Endothelial cell of umbilical vein (primary cell): ENCODE results near the gene HBQ1. TPM values are rescaled to one million over a fixed set of nuclear protein-coding genes. Genes with fewer than 3 reads are reported as not detected.

ENCODE experiments used
- BruUV-seq: library from RNA; stranded (reverse); fragments of 400-500 nt; replicated peaks from 2 replicates; lab custom pipeline; 2021; lab: Mats Ljungman, UMichigan
- CTCF ChIA-PET: fragments of 300-600, 350-600 bp; sonication (Branson Sonifier 250); formaldehyde crosslinking; loops from one replicate; lab custom pipeline; 2021; ENCODE audit warnings: antibody characterized with exemption, inconsistent platforms; lab: Charles Lee
- POLR2A ChIA-PET: fragments of 300-600, 350-600 bp; sonication (Branson Sonifier 250); formaldehyde crosslinking; loops from one replicate; lab custom pipeline; 2021; ENCODE audit warnings: antibody characterized with exemption, inconsistent platforms; lab: Charles Lee
- DNase-seq: peaks from one replicate; pipeline ENCODE4 v3.0.0-alpha.2; 2011; ENCODE audit warnings: low read depth, low spot score
- FAIRE-seq: peaks from 2 replicates; lab custom pipeline; 2011; peaks lifted over from hg19 to GRCh38; lab: Jason Lieb, UNC
- H2AFZ ChIP-seq: 2 replicates; pipeline ENCODE4 v1.6.0; 2012; ENCODE audit warnings: low read depth, low read length, control low read depth, inconsistent platforms
- H3K27ac ChIP-seq: 2 replicates; pipeline ENCODE4 v1.5.1; 2011; ENCODE audit warnings: low read depth, mild to moderate bottlenecking, control low read depth, low read length, moderate library complexity; ENCODE audit not compliant: insufficient read depth
- H3K27me3 ChIP-seq, 2 experiments: 2 replicates each; pipeline versions ENCODE4 v1.6.0 to v1.6.1; 2011; ENCODE audit warnings: low read length in 2 of 2, mixed read lengths in 1 of 2; ENCODE audit not compliant: control insufficient read depth in 2 of 2, insufficient read depth in 2 of 2
- H3K36me3 ChIP-seq, 2 experiments: 2 replicates in 1 of 2; 3 replicates in 1 of 2; pipeline ENCODE4 v1.5.1; 2011; ENCODE audit warnings: low read length in 2 of 2, mild to moderate bottlenecking in 1 of 2, moderate library complexity in 1 of 2; ENCODE audit not compliant: control insufficient read depth in 2 of 2, insufficient read depth in 2 of 2; ENCODE audit errors: extremely low read depth in 1 of 2
- H3K4me1 ChIP-seq: 3 replicates; pipeline ENCODE4 v1.5.1; 2011; ENCODE audit warnings: mild to moderate bottlenecking, low read length; ENCODE audit not compliant: control insufficient read depth, insufficient read depth; ENCODE audit errors: extremely low read depth
- H3K4me2 ChIP-seq: 2 replicates; pipeline ENCODE4 v1.6.1; 2011; ENCODE audit warnings: low read length, control low read depth, mixed read lengths; ENCODE audit not compliant: insufficient read depth
- H3K4me3 ChIP-seq, 3 experiments: fragments of 200-600 bp in 1 of 3; sonication (generic), shearing (Covaris generic) in 1 of 3; replicated peaks in 1 of 3; 2 replicates each; pipeline ENCODE4 v1.5.1; 2011 to 2016; ENCODE audit warnings: control low read depth in 3 of 3, low read length in 3 of 3, mild to moderate bottlenecking in 2 of 3, inconsistent platforms in 1 of 3, low read depth in 1 of 3, moderate library complexity in 1 of 3; ENCODE audit not compliant: insufficient read depth in 1 of 3
- H3K79me2 ChIP-seq: 2 replicates; pipeline ENCODE4 v1.6.0; 2012; ENCODE audit warnings: low read length, inconsistent platforms; ENCODE audit not compliant: control insufficient read depth, insufficient read depth
- H3K9ac ChIP-seq: replicated peaks from 2 replicates; pipeline ENCODE3; 2011; ENCODE audit warnings: low read length, control low read depth; ENCODE audit not compliant: insufficient read depth; ENCODE audit errors: extremely low read depth
- H3K9me1 ChIP-seq: replicated peaks from 3 replicates; pipeline ENCODE4 v1.6.0; 2011; ENCODE audit warnings: mild to moderate bottlenecking, low read length; ENCODE audit not compliant: control insufficient read depth, insufficient read depth; ENCODE audit errors: extremely low read depth
- H3K9me3 ChIP-seq: replicated peaks from 2 replicates; pipeline ENCODE4 v1.5.1; 2012; ENCODE audit warnings: low read length, inconsistent platforms; ENCODE audit not compliant: control insufficient read depth, insufficient read depth
- H4K20me1 ChIP-seq: replicated peaks from 2 replicates; pipeline ENCODE3; 2011; ENCODE audit warnings: mild to moderate bottlenecking, low read length; ENCODE audit not compliant: control insufficient read depth, insufficient read depth; ENCODE audit errors: extremely low read depth
- FOS ChIP-seq: IDR thresholded peaks from 2 replicates; pipeline ENCODE4 v1.6.1; 2011; ENCODE audit warnings: mild to moderate bottlenecking, low read length, moderate library complexity, borderline replicate concordance; ENCODE audit not compliant: insufficient read depth
- MYC ChIP-seq: IDR thresholded peaks from one replicate; pipeline ENCODE4 v1.6.1; 2011; ENCODE audit warnings: mild to moderate bottlenecking, low read depth, low read length
- POLR2A ChIP-seq: IDR thresholded peaks from 2 replicates; pipeline ENCODE4 v1.6.1; 2012; ENCODE audit warnings: low read depth, mild to moderate bottlenecking, control low read depth, low read length
- POLR2AphosphoS5 ChIP-seq: IDR thresholded peaks from 2 replicates; pipeline ENCODE4 v1.6.1; 2012; ENCODE audit warnings: low read depth, mild to moderate bottlenecking, control low read depth, low read length, moderate library complexity; ENCODE audit not compliant: insufficient read depth
- dilution Hi-C: fragments of 300-500 bp; cut with MboI; formaldehyde crosslinking; loops from one replicate; pipeline ENCODE4 v1.15.0; 2019; ENCODE audit warnings: low sequenced_read_pairs; ENCODE audit not compliant: extremely low pct_ligation_motif_present
- intact Hi-C: fragments of 100-400 bp; cut with micrococcal nuclease; formaldehyde crosslinking; loops from one replicate; pipeline ENCODE4 v1.10.0; 2022
- polyA plus RNA-seq, 4 experiments: library from polyadenylated mRNA; depleted of rRNA in 3 of 4; stranded (reverse) in 3 of 4; unstranded in 1 of 4; fragments of >200 nt; gene quantifications; 2 replicates each; pipeline versions ENCODE4 v1.2.1 to v1.2.3, GENCODE V29; 2011 to 2012; ENCODE audit warnings: missing spikeins in 1 of 4
- total RNA-seq: library from RNA; stranded (reverse); gene quantifications from 2 replicates; pipeline ENCODE4 v1.2.3, GENCODE V29; 2021
- TF ChIP-seq, protein P1 (sequence below): IDR thresholded peaks from 2 replicates; pipeline ENCODE4 v1.6.1; 2011; ENCODE audit not compliant: insufficient read depth, insufficient read length
- TF ChIP-seq, protein P2 (sequence below), 2 donors: IDR thresholded peaks; 1 replicate in 1 of 2; 2 replicates in 1 of 2; pipeline ENCODE4 v1.5.1; 2011; ENCODE audit warnings: low read length in 2 of 2, mild to moderate bottlenecking in 2 of 2, moderate library complexity in 2 of 2, control low read depth in 1 of 2, inconsistent platforms in 1 of 2, low read depth in 1 of 2; ENCODE audit not compliant: insufficient read depth in 1 of 2; ENCODE audit errors: extremely low read depth in 1 of 2

HBQ1 gene
- total and polyA plus RNA-seq, 2 donors (not counting 3 experiments of a cell fraction or from before 2014, with no cell fraction given), result 0.75 TPM; not detected in 1

DNA sequence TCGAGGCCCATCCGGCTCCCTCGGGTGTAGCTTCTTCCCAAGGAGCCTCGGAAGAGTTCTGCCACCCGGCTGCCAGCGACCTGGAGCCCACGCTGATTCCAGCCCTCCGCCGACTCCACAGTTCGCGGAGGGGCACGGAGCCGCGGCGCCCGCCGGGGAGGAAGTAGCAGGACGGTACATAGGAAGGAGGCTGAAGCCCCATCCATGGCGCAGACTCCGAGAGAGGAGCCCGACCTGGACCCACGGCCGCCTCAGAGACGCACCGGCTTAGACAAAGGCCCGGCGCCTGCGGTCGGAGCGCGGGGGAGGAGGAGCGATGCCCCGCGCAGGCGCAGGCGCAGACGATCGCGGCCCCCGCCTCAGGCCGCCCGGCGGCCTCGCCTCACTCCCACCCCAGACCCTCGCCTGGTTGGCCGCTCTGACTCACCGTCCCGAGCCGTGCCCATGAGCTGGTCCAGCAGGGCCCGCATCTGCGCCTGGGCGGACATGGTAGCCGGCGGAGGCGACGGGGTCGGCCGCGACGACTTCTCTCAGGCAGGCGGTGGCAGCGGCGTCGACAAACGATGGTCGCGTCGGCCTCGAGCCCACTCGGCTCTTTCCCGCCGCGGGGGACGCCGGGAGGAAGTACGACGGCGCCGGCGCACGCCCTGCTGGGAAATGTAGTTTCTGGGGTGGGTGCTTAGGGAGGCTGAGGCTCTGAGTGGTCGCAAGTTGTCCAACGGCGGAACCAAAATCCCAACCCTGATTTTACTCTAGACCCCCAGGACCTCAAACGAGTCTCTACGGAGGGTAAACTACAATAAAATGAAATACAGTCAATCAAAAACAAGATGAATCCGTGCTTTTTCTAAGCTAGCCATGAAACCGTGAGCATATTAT lies 48.8 kb downstream of the HBQ1 start, which contains the start of gene LUC7L:
Gene LUC7L (minus strand): TSS at position 598 of the 879 bp plus-strand sequence. CDS start 110 bp downstream, at position 488.
- Histone ChIP-seq H3K27ac (peak within 1 kb of the TSS; percentile 63), H3K9me1 (no peaks in the 10 kb centered on the region), H3K27me3 (no peaks in the 10 kb centered on the region), H3K9me3 (no peaks in the 10 kb centered on the region), H3K36me3 (peaks cover 12 to 18% of the 10 kb centered on the region in 2 experiments), H3K4me2 (peak within 1 kb of the TSS; percentile 71), H4K20me1 (no peaks in the 10 kb centered on the region), H3K4me1 (peaks cover 12% of the 10 kb centered on the region), H3K9ac (peak within 1 kb of the TSS; percentile 80), H3K79me2 (peaks cover 42% of the 10 kb centered on the region), H2AFZ (peak within 1 kb of the TSS; percentile 32), H3K4me3 (peak within 1 kb of the TSS; percentile 73 to 76 (median 75))
- ChIA-PET POLR2A (interaction anchor here (0.6 kb wide), 2 partner anchors 54 to 1184 kb away, joined by 3 to 4 read pairs; no protein-coding TSS in a partner anchor), CTCF (interaction anchor here (0.6 to 4.2 kb wide), 6 partner anchors 11 to 133 kb away, joined by 3 to 26 read pairs (median 4); partner anchors contain the start of gene AXIN1)
- intact Hi-C loops, result loop anchor here (1.0 kb wide), 1 partner anchor 123 kb away; the partner anchor contains the start of gene AXIN1
- TF ChIP-seq POLR2A, result peak; percentile 99
- TF ChIP-seq, protein P1, sequence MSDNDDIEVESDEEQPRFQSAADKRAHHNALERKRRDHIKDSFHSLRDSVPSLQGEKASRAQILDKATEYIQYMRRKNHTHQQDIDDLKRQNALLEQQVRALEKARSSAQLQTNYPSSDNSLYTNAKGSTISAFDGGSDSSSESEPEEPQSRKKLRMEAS, result peak; percentile 79
- peak; percentile 12 for TF ChIP-seq FOS
- TF ChIP-seq MYC, result no peak
- TF ChIP-seq, protein P2, sequence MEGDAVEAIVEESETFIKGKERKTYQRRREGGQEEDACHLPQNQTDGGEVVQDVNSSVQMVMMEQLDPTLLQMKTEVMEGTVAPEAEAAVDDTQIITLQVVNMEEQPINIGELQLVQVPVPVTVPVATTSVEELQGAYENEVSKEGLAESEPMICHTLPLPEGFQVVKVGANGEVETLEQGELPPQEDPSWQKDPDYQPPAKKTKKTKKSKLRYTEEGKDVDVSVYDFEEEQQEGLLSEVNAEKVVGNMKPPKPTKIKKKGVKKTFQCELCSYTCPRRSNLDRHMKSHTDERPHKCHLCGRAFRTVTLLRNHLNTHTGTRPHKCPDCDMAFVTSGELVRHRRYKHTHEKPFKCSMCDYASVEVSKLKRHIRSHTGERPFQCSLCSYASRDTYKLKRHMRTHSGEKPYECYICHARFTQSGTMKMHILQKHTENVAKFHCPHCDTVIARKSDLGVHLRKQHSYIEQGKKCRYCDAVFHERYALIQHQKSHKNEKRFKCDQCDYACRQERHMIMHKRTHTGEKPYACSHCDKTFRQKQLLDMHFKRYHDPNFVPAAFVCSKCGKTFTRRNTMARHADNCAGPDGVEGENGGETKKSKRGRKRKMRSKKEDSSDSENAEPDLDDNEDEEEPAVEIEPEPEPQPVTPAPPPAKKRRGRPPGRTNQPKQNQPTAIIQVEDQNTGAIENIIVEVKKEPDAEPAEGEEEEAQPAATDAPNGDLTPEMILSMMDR (IDR thresholded peaks at IDR 0.05; ENCODE audit: extremely low read depth in 1 of 2, insufficient read depth in 1 of 2, low read depth in 1 of 2, low read length in 2 of 2), result no peak
- TF ChIP-seq POLR2AphosphoS5, result peak; percentile 100
- TSS peak; percentile 87 for BruUV-seq
- DNase-seq (peak; percentile 92), FAIRE-seq (peak; percentile 93)
- dilution Hi-C loops, result no loop called here
